Caco-2 (cell line): ENCODE measurements around the gene TXNDC5. TPM values are rescaled to one million over a fixed set of nuclear protein-coding genes. Genes with fewer than 3 reads are reported as not detected.

Experiments
- BruUV-seq: library from RNA; stranded (reverse); fragments of 400-500 nt; replicated peaks from 2 replicates; lab custom pipeline; 2021; lab: Mats Ljungman, UMichigan
- CTCF ChIA-PET: fragments of 300-600 bp; sonication (Branson Sonifier 250); formaldehyde crosslinking; loops from one replicate; lab custom pipeline; 2022; ENCODE audit warnings: antibody characterized with exemption; lab: Charles Lee
- POLR2A ChIA-PET: fragments of 300-600 bp; sonication (Branson Sonifier 250); formaldehyde crosslinking; loops from one replicate; lab custom pipeline; 2022; ENCODE audit warnings: antibody characterized with exemption; lab: Charles Lee
- DNase-seq, 2 experiments: peaks; one replicate each; pipeline versions ENCODE4 v3.0.0 to v3.0.0-alpha.2; 2020 to 2022
- H3K27me3 ChIP-seq: replicated peaks from 2 replicates; pipeline ENCODE4 v1.6.0; 2011; ENCODE audit warnings: low read length; ENCODE audit not compliant: control insufficient read depth, insufficient read depth
- H3K36me3 ChIP-seq: 2 replicates; pipeline ENCODE4 v1.5.1; 2011; ENCODE audit warnings: low read length; ENCODE audit not compliant: control insufficient read depth, insufficient read depth
- H3K4me1 ChIP-seq: fragments of 250-450 bp; sonication (Bioruptor Pico); 2 replicates; pipeline ENCODE4 v1.5.1; 2020; ENCODE audit warnings: mild to moderate bottlenecking
- H3K4me3 ChIP-seq: 2 replicates; pipeline ENCODE4 v1.5.1; 2011; ENCODE audit warnings: low read depth, mild to moderate bottlenecking, control low read depth, low read length
- H3K9me3 ChIP-seq: fragments of 250-450 bp; sonication (Bioruptor Pico); 2 replicates; pipeline ENCODE4 v1.5.1; 2020; ENCODE audit warnings: mild to moderate bottlenecking, moderate library complexity
- H3K27ac Mint-ChIP-seq: one replicate; pipeline ENCODE4 v1.8.0; 2022; ENCODE audit warnings: mixed read lengths; ENCODE audit not compliant: unreplicated experiment
- H3K27me3 Mint-ChIP-seq: one replicate; pipeline ENCODE4 v1.8.0; 2022; ENCODE audit warnings: mixed read lengths; ENCODE audit not compliant: insufficient read depth, unreplicated experiment
- H3K36me3 Mint-ChIP-seq: one replicate; pipeline ENCODE4 v1.8.0; 2022; ENCODE audit warnings: mild to moderate bottlenecking, mixed read lengths; ENCODE audit not compliant: insufficient read depth, unreplicated experiment
- H3K4me1 Mint-ChIP-seq: one replicate; pipeline ENCODE4 v1.8.0; 2022; ENCODE audit warnings: low read depth, mixed read lengths; ENCODE audit not compliant: unreplicated experiment
- H3K4me3 Mint-ChIP-seq: one replicate; pipeline ENCODE4 v1.8.0; 2022; ENCODE audit warnings: mild to moderate bottlenecking, moderate library complexity, mixed read lengths; ENCODE audit not compliant: unreplicated experiment
- H3K9me3 Mint-ChIP-seq: one replicate; pipeline ENCODE4 v1.8.0; 2022; ENCODE audit warnings: mixed read lengths; ENCODE audit not compliant: unreplicated experiment
- intact Hi-C: fragments of 100-400 bp; cut with micrococcal nuclease; formaldehyde crosslinking; loops from one replicate; pipeline ENCODE4 v1.10.0; 2022; ENCODE audit not compliant: unreplicated experiment
- total RNA-seq: library from RNA; stranded (reverse); gene quantifications from 2 replicates; pipeline ENCODE4 v1.2.3, GENCODE V29; 2022
- TF ChIP-seq, protein P1 (sequence below), 2 experiments: fragments of 200-600 bp in 1 of 2; IDR thresholded peaks; 1 replicate in 1 of 2; 2 replicates in 1 of 2; pipeline versions ENCODE4 v1.5.1 to v1.8.0; 2011 to 2022; ENCODE audit warnings: antibody characterized with exemption in 1 of 2, control low read depth in 1 of 2, inconsistent platforms in 1 of 2, low read depth in 1 of 2, low read length in 1 of 2, mild to moderate bottlenecking in 1 of 2, moderate library complexity in 1 of 2; ENCODE audit not compliant: insufficient read depth in 1 of 2, severe bottlenecking in 1 of 2, unreplicated experiment in 1 of 2

The TXNDC5 gene
- total RNA-seq, 1 experiment from 2014 or later: 117 TPM

DNA sequence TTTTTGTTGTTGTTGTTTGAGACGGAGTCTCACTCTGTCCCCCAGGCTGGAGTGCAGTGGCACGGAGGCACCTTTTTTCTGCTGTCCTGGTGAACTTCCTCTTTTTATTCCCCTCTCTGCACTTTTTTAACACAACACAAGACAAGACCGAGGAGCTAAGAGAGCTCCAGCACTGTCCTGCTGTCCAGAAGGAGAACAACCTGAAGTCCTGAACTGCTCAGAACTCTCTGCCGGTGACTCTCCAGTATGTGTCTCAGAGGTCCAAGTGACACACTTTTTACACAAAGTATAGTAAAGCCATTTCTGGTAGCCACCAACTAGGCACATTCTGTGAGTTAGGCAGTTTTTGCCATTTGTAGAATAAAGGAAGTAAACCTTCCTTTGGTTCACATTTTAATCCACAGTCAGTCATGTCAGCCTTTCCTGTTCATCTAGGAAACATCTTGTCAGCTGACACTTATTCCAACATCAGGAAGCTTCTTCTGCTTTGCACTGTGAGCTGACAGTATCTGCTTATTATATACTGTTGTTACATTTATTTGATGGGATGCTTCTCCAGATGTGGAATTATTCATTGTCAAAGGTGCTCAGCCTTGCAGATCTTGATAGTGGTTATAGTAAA lies 28.1 kb upstream of the TXNDC5 start:
- Mint-ChIP-seq H3K27ac (no peak overlapping the region), H3K4me1 (no peaks in the 10 kb centered on the region), H3K4me3 (no peak overlapping the region), H3K27me3 (peaks cover 3% of the 10 kb centered on the region), H3K36me3 (no peaks in the 10 kb centered on the region), H3K9me3 (no peaks in the 10 kb centered on the region)
- Histone ChIP-seq H3K4me1 (no peaks in the 10 kb centered on the region), H3K27me3 (no peaks in the 10 kb centered on the region), H3K9me3 (no peaks in the 10 kb centered on the region), H3K36me3 (no peaks in the 10 kb centered on the region), H3K4me3 (no peak overlapping the region)
- CTCF ChIA-PET: no interaction called here
- POLR2A ChIA-PET: no interaction called here
- BruUV-seq: no TSS peak
- no peak for DNase-seq
- TF ChIP-seq, protein P1, sequence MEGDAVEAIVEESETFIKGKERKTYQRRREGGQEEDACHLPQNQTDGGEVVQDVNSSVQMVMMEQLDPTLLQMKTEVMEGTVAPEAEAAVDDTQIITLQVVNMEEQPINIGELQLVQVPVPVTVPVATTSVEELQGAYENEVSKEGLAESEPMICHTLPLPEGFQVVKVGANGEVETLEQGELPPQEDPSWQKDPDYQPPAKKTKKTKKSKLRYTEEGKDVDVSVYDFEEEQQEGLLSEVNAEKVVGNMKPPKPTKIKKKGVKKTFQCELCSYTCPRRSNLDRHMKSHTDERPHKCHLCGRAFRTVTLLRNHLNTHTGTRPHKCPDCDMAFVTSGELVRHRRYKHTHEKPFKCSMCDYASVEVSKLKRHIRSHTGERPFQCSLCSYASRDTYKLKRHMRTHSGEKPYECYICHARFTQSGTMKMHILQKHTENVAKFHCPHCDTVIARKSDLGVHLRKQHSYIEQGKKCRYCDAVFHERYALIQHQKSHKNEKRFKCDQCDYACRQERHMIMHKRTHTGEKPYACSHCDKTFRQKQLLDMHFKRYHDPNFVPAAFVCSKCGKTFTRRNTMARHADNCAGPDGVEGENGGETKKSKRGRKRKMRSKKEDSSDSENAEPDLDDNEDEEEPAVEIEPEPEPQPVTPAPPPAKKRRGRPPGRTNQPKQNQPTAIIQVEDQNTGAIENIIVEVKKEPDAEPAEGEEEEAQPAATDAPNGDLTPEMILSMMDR (IDR thresholded peaks at IDR 0.05; ENCODE audit: insufficient read depth in 1 of 2, low read depth in 1 of 2, low read length in 1 of 2, severe bottlenecking in 1 of 2, unreplicated experiment in 1 of 2): no peak
- intact Hi-C loops: no loop called here

DNA sequence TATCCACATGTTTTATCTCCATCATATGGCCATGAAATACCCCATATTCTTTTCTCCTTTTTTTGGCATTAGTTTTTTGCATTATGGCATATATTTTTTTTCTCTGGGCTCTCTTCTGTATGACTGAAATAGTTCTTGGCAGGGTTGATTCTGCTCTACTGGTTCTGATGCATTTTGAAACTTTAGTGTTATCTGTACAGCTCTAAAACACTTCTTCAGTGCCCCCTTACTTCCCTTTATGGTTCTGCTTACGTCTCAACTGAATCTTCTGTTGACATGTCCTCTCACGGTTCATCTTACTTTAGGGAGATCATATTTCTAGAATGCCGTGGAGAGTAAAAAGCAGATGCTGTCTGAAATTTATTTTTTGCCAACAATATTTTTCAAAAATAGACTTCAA lies 23.2 kb upstream of the TXNDC5 start:
- no peak for DNase-seq
- H3K4me3 ChIP-seq: no peak overlapping the region
- no peaks in the 10 kb centered on the region for H3K27me3 ChIP-seq
- no peaks in the 10 kb centered on the region for H3K36me3 Mint-ChIP-seq
- H3K36me3 ChIP-seq: no peaks in the 10 kb centered on the region
- no peak overlapping the region for H3K27ac Mint-ChIP-seq
- peaks cover under 1% of the 10 kb centered on the region for H3K27me3 Mint-ChIP-seq
- no peaks in the 10 kb centered on the region for H3K4me1 ChIP-seq
- POLR2A ChIA-PET: no interaction called here
- intact Hi-C loops: no loop called here
- H3K4me3 Mint-ChIP-seq: no peak overlapping the region
- no peaks in the 10 kb centered on the region for H3K4me1 Mint-ChIP-seq
- H3K9me3 ChIP-seq: no peaks in the 10 kb centered on the region
- CTCF ChIA-PET: no interaction called here
- BruUV-seq: no TSS peak
- no peaks in the 10 kb centered on the region for H3K9me3 Mint-ChIP-seq
- TF ChIP-seq, protein P1 (IDR thresholded peaks at IDR 0.05; ENCODE audit: insufficient read depth in 1 of 2, low read depth in 1 of 2, low read length in 1 of 2, severe bottlenecking in 1 of 2, unreplicated experiment in 1 of 2): no peak

DNA sequence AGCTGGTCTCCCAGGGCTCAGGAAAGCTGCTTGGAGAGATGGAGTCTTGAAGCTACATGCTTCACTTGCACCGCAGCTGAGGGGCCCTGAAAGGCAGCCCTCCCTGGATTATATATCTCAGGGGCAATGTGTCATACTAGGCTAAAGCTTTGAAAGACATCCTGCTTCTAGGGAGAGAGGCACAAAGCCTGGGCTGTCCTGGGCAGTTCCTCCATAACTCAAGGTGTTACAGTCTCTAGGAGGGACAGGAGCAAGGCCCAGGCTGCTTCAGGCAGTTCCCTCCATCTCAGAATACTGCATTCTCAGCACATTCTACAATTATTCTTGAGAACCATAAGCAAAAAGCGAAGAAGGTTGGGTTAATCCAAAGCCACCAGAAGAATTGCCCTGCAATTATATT lies 22.0 kb upstream of the TXNDC5 start:
- ChIA-PET CTCF (no interaction called here), POLR2A (no interaction called here)
- H3K36me3 ChIP-seq: no peaks in the 10 kb centered on the region
- Mint-ChIP-seq H3K9me3 (no peaks in the 10 kb centered on the region), H3K36me3 (no peaks in the 10 kb centered on the region), H3K4me1 (no peaks in the 10 kb centered on the region), H3K4me3 (no peak overlapping the region), H3K27me3 (peaks cover 6% of the 10 kb centered on the region), H3K27ac (no peak overlapping the region)
- no peaks in the 10 kb centered on the region for H3K9me3 ChIP-seq
- no peaks in the 10 kb centered on the region for H3K4me1 ChIP-seq
- TF ChIP-seq, protein P1 (IDR thresholded peaks at IDR 0.05; ENCODE audit: insufficient read depth in 1 of 2, low read depth in 1 of 2, low read length in 1 of 2, severe bottlenecking in 1 of 2, unreplicated experiment in 1 of 2): no peak
- H3K4me3 ChIP-seq: no peak overlapping the region
- intact Hi-C loops: no loop called here
- DNase-seq: no peak
- no TSS peak for BruUV-seq
- no peaks in the 10 kb centered on the region for H3K27me3 ChIP-seq
